ENCODE measurements around the gene TTC7B.

TTC7B gene

GRCh38 chr14:90557516-90557915, 258.7 kb downstream of the TTC7B start:
- no peak overlapping the region for H2AFZ ChIP-seq (ENCODE audit: low read depth)
- H3K27ac ChIP-seq: no peak overlapping the region
- no peak overlapping the region for H3K4me3 ChIP-seq (IDR thresholded peaks at IDR 0.05; ENCODE audit: insufficient read depth, low read depth, low read length)
- no peak overlapping the region for H3K9ac ChIP-seq
- no peaks in the 10 kb centered on the region for H3K27me3 ChIP-seq (ENCODE audit: insufficient read depth, low read depth)
- no peaks in the 10 kb centered on the region for H4K20me1 ChIP-seq (ENCODE audit: insufficient read depth)
- no peaks in the 10 kb centered on the region for H3K36me3 ChIP-seq (ENCODE audit: insufficient read depth)
- no peaks in the 10 kb centered on the region for H3K79me2 ChIP-seq (ENCODE audit: insufficient read depth, low read depth)
- TF ChIP-seq CTCF (conservative IDR thresholded peaks at IDR 0.05; ENCODE audit: low read depth, low read length): no peak
- no peaks in the 10 kb centered on the region for H3K4me1 ChIP-seq (ENCODE audit: low read depth, poor library complexity, severe bottlenecking)
- no peak overlapping the region for H3K4me2 ChIP-seq

- Histone ChIP-seq H3K27me3 (ENCODE audit: insufficient read depth, low read depth) (no peaks in the 10 kb centered on the region), H3K4me2 (no peak overlapping the region), H3K27ac (no peak overlapping the region), H3K4me3 (IDR thresholded peaks at IDR 0.05; ENCODE audit: insufficient read depth, low read depth, low read length) (no peak overlapping the region), H3K36me3 (ENCODE audit: insufficient read depth) (no peaks in the 10 kb centered on the region), H3K4me1 (ENCODE audit: low read depth, poor library complexity, severe bottlenecking) (no peaks in the 10 kb centered on the region), H4K20me1 (ENCODE audit: insufficient read depth) (no peaks in the 10 kb centered on the region), H3K9ac (no peak overlapping the region), H3K79me2 (ENCODE audit: insufficient read depth, low read depth) (no peaks in the 10 kb centered on the region), H2AFZ (ENCODE audit: low read depth) (no peak overlapping the region)
- TF ChIP-seq CTCF (conservative IDR thresholded peaks at IDR 0.05; ENCODE audit: low read depth, low read length): no peak
These were observed 259.4 kb downstream of the TTC7B start for GRCh38 chr14:90556666-90557450.

- H3K9ac ChIP-seq: no peak overlapping the region
- H4K20me1 ChIP-seq (ENCODE audit: insufficient read depth): no peaks in the 10 kb centered on the region
- H3K27me3 ChIP-seq (ENCODE audit: insufficient read depth, low read depth): no peaks in the 10 kb centered on the region
- no peak for TF ChIP-seq CTCF (conservative IDR thresholded peaks at IDR 0.05; ENCODE audit: low read depth, low read length)
- no peaks in the 10 kb centered on the region for H3K36me3 ChIP-seq (ENCODE audit: insufficient read depth)
- H3K4me3 ChIP-seq (IDR thresholded peaks at IDR 0.05; ENCODE audit: insufficient read depth, low read depth, low read length): no peak overlapping the region
- H3K4me2 ChIP-seq: no peak overlapping the region
- H3K4me1 ChIP-seq (ENCODE audit: low read depth, poor library complexity, severe bottlenecking): no peaks in the 10 kb centered on the region
- H3K79me2 ChIP-seq (ENCODE audit: insufficient read depth, low read depth): no peaks in the 10 kb centered on the region
- H3K27ac ChIP-seq: no peak overlapping the region
- H2AFZ ChIP-seq (ENCODE audit: low read depth): no peak overlapping the region
These were observed 260.2 kb downstream of the TTC7B start for GRCh38 chr14:90556012-90556477.

GRCh38 chr14:90555126-90556011, 260.9 kb downstream of the TTC7B start:
- TF ChIP-seq CTCF (conservative IDR thresholded peaks at IDR 0.05; ENCODE audit: low read depth, low read length): no peak
- H2AFZ ChIP-seq (ENCODE audit: low read depth): no peak overlapping the region
- no peak overlapping the region for H3K9ac ChIP-seq
- no peak overlapping the region for H3K4me3 ChIP-seq (IDR thresholded peaks at IDR 0.05; ENCODE audit: insufficient read depth, low read depth, low read length)
- no peak overlapping the region for H3K27ac ChIP-seq
- no peaks in the 10 kb centered on the region for H3K79me2 ChIP-seq (ENCODE audit: insufficient read depth, low read depth)
- no peak overlapping the region for H3K4me2 ChIP-seq
- H3K36me3 ChIP-seq (ENCODE audit: insufficient read depth): no peaks in the 10 kb centered on the region
- H4K20me1 ChIP-seq (ENCODE audit: insufficient read depth): no peaks in the 10 kb centered on the region
- no peaks in the 10 kb centered on the region for H3K4me1 ChIP-seq (ENCODE audit: low read depth, poor library complexity, severe bottlenecking)
- H3K27me3 ChIP-seq (ENCODE audit: insufficient read depth, low read depth): no peaks in the 10 kb centered on the region

Data from KMS-11 (cell line).